Measurements from ENCODE around the gene OPCML.

The OPCML gene

GRCh38 chr11:133413703-133414102 is 118.6 kb downstream of the OPCML start:
- no peak for DNase-seq (ENCODE audit: low read depth in 2 of 2, low spot score in 1 of 2)

- no peak for DNase-seq (ENCODE audit: low read depth in 2 of 2, low spot score in 1 of 2)
Observed at GRCh38 chr11:133409799-133410198, 122.5 kb downstream of the OPCML start.

GRCh38 chr11:133408936-133409335 is 123.4 kb downstream of the OPCML start:
- DNase-seq (ENCODE audit: low read depth in 2 of 2, low spot score in 1 of 2) = no peak

GRCh38 chr11:133408402-133408801 is 123.9 kb downstream of the OPCML start:
- no peak for DNase-seq (ENCODE audit: low read depth in 2 of 2, low spot score in 1 of 2)

- DNase-seq (ENCODE audit: low read depth in 2 of 2, low spot score in 1 of 2) = no peak
Observed at GRCh38 chr11:133406489-133406888, 125.8 kb downstream of the OPCML start.

GRCh38 chr11:133403900-133404299 is 128.4 kb downstream of the OPCML start:
- no peak for DNase-seq (ENCODE audit: low read depth in 2 of 2, low spot score in 1 of 2)

GRCh38 chr11:133402551-133402950 is 129.8 kb downstream of the OPCML start:
- no peak for DNase-seq (ENCODE audit: low read depth in 2 of 2, low spot score in 1 of 2)

- no peak for DNase-seq (ENCODE audit: low read depth in 2 of 2, low spot score in 1 of 2)
Observed at GRCh38 chr11:133399855-133400625, 132.3 kb downstream of the OPCML start.

- DNase-seq (ENCODE audit: low read depth in 2 of 2, low spot score in 1 of 2) = no peak
Observed at GRCh38 chr11:133399294-133399693, 133.0 kb downstream of the OPCML start.

- DNase-seq (ENCODE audit: low read depth in 2 of 2, low spot score in 1 of 2) = no peak
Observed at GRCh38 chr11:133390803-133391202, 141.5 kb downstream of the OPCML start.

GRCh38 chr11:133388975-133389568 is 143.2 kb downstream of the OPCML start:
- no peak for DNase-seq (ENCODE audit: low read depth in 2 of 2, low spot score in 1 of 2)

- no peak for DNase-seq (ENCODE audit: low read depth in 2 of 2, low spot score in 1 of 2)
Observed at GRCh38 chr11:133388260-133388659, 144.0 kb downstream of the OPCML start.

- no peak for DNase-seq (ENCODE audit: low read depth in 2 of 2, low spot score in 1 of 2)
Observed at GRCh38 chr11:133386852-133387251, 145.4 kb downstream of the OPCML start.

GRCh38 chr11:133386262-133386661 is 146.0 kb downstream of the OPCML start:
- DNase-seq (ENCODE audit: low read depth in 2 of 2, low spot score in 1 of 2) = no peak

GRCh38 chr11:133385781-133386180 is 146.5 kb downstream of the OPCML start:
- DNase-seq (ENCODE audit: low read depth in 2 of 2, low spot score in 1 of 2) = no peak

- no peak for DNase-seq (ENCODE audit: low read depth in 2 of 2, low spot score in 1 of 2)
Observed at GRCh38 chr11:133384731-133385130, 147.6 kb downstream of the OPCML start.

- DNase-seq (ENCODE audit: low read depth in 2 of 2, low spot score in 1 of 2) = no peak
Observed at GRCh38 chr11:133383689-133384088, 148.6 kb downstream of the OPCML start.

GRCh38 chr11:133383201-133383600 is 149.1 kb downstream of the OPCML start:
- DNase-seq (ENCODE audit: low read depth in 2 of 2, low spot score in 1 of 2) = no peak

GRCh38 chr11:133382131-133382812 is 150.0 kb downstream of the OPCML start:
- DNase-seq (ENCODE audit: low read depth in 2 of 2, low spot score in 1 of 2) = no peak

GRCh38 chr11:133381761-133382130 is 150.6 kb downstream of the OPCML start:
- DNase-seq (ENCODE audit: low read depth in 2 of 2, low spot score in 1 of 2) = no peak

GRCh38 chr11:133366147-133366546 is 166.2 kb downstream of the OPCML start:
- no peak for DNase-seq (ENCODE audit: low read depth in 2 of 2, low spot score in 1 of 2)

- no peak for DNase-seq (ENCODE audit: low read depth in 2 of 2, low spot score in 1 of 2)
Observed at GRCh38 chr11:133362916-133363315, 169.4 kb downstream of the OPCML start.

Measured in stimulated activated CD8-positive, alpha-beta memory T cell treated with anti-CD3 and anti-CD28 coated beads, Interleukin-4, amount 100 ng/mL, for 1 hour (primary cell).